Astrocyte (in vitro differentiated cells and primary cell): ENCODE measurements around the gene SHB.

Experiments
- EZH2 ChIP-seq: IDR thresholded peaks from 2 replicates; pipeline ENCODE4 v1.6.1; 2012; ENCODE audit warnings: mild to moderate bottlenecking, low read length, inconsistent platforms; ENCODE audit not compliant: insufficient read depth
- TF ChIP-seq, protein P1 (sequence below): IDR thresholded peaks from 2 replicates; pipeline ENCODE4 v1.5.1; 2011; ENCODE audit warnings: low read depth, mild to moderate bottlenecking, inconsistent platforms, low read length, moderate library complexity; ENCODE audit not compliant: insufficient read depth

DNA sequence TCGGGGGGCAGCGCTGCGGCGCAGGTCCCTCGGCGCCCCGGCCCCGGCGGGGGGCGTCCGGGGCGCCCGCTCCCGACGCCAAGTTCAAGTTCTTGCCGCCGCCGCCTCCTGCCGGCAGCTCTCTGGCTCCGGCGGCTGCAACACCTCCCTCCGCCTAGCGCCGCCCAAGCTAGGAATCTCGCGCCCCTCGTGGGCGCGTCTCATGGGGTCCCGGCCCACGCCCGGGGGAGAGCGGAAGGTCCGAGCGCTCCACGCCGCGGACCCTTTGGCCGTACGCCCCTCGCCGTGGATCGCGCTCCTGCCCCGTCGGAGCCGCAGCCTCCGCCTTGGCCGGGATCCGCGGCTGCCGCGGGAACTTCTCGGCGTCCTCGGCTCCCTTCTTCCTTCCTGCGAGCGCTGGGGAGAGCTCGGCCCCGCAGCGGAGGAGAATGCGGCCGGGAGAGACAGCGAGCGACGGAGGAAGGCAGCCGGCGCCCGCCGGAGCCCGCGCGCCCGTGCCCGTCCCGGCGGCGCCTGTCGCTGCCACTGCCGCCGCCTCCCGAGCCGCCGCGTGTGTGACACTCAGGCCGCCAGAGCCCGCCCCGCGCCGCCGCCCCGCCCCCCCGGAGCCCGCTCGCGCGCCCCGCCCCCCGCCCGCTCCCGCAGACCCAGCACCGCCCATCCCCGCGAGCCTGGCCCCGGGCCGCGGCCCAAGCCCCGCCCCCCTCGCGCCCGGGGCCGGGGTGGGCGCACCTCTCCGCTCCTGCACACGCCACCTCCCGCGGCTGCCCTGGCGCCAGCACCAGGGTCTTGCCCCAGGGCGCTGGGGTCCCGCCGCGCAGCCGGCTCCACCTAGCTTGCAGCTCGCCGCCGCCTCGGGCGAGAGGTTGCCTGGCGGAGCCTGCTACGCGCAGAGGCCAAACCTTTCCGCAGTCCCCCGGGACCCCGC lies at the start of gene SHB:
- TF ChIP-seq, protein P1, sequence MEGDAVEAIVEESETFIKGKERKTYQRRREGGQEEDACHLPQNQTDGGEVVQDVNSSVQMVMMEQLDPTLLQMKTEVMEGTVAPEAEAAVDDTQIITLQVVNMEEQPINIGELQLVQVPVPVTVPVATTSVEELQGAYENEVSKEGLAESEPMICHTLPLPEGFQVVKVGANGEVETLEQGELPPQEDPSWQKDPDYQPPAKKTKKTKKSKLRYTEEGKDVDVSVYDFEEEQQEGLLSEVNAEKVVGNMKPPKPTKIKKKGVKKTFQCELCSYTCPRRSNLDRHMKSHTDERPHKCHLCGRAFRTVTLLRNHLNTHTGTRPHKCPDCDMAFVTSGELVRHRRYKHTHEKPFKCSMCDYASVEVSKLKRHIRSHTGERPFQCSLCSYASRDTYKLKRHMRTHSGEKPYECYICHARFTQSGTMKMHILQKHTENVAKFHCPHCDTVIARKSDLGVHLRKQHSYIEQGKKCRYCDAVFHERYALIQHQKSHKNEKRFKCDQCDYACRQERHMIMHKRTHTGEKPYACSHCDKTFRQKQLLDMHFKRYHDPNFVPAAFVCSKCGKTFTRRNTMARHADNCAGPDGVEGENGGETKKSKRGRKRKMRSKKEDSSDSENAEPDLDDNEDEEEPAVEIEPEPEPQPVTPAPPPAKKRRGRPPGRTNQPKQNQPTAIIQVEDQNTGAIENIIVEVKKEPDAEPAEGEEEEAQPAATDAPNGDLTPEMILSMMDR: no peak
- TF ChIP-seq EZH2: no peak
